Breast epithelium (tissue), 4 donors: Measurements from ENCODE around the gene CMTM5. TPM values are rescaled to one million over a fixed set of nuclear protein-coding genes. Genes with fewer than 3 reads are reported as not detected.

ENCODE experiments used
- DNase-seq, 2 donors: peaks; one replicate each; pipeline ENCODE4 v3.0.0-alpha.2; 2019; ENCODE audit warnings: low spot score in 2 of 2
- H3K27ac ChIP-seq, 2 donors: fragments of 200-600 bp; sonication (generic) in 1 of 2; one replicate each; pipeline ENCODE4 v1.5.1; 2016 to 2019; ENCODE audit warnings: mild to moderate bottlenecking in 1 of 2
- H3K27me3 ChIP-seq, 2 donors: fragments of 200-600 bp; sonication (generic) in 1 of 2; one replicate each; pipeline versions ENCODE4 v1.5.1 to v1.6.0; 2017 to 2019; ENCODE audit warnings: control low read depth in 1 of 2, mild to moderate bottlenecking in 1 of 2
- H3K36me3 ChIP-seq: fragments of 200-600 bp; one replicate; pipeline ENCODE4 v1.5.1; 2019
- H3K4me1 ChIP-seq, 2 donors: fragments of 200-600 bp; sonication (generic); one replicate each; pipeline ENCODE4 v1.5.1; 2016 to 2019; ENCODE audit warnings: control low read depth in 1 of 2
- H3K4me3 ChIP-seq, 3 donors: fragments of 200-600 bp; sonication (generic); 1 replicate in 2 of 3; 2 replicates in 1 of 3; pipeline ENCODE4 v1.5.1; 2016 to 2019; ENCODE audit warnings: mild to moderate bottlenecking in 3 of 3, moderate library complexity in 2 of 3
- H3K9me3 ChIP-seq, 2 donors: fragments of 200-600 bp; sonication (generic) in 1 of 2; one replicate each; pipeline ENCODE4 v1.5.1; 2016 to 2019; ENCODE audit warnings: control low read depth in 1 of 2
- POLR2A ChIP-seq: fragments of 450-650 bp; IDR thresholded peaks from one replicate; pipeline ENCODE4 v1.6.1; 2016; ENCODE audit warnings: antibody characterized with exemption, mild to moderate bottlenecking, moderate library complexity
- POLR2AphosphoS5 ChIP-seq, 3 donors: sonication (generic); formaldehyde crosslinking; IDR thresholded peaks; one replicate each; pipeline ENCODE4 v1.6.1; 2017; ENCODE audit warnings: antibody characterized with exemption in 3 of 3
- intact Hi-C: fragments of 100-400 bp; cut with DNase I; formaldehyde crosslinking; loops from one replicate; pipeline ENCODE4 v1.15.1; 2023; ENCODE audit warnings: low total_unique reads
- total RNA-seq, 3 donors: library from RNA; depleted of rRNA; stranded (reverse); fragments of >200 nt; gene quantifications; one replicate each; pipeline ENCODE4 v1.1.0, GENCODE V29; 2016
- TF ChIP-seq, protein P1 (sequence below), 3 donors: fragments of 450-650 bp; IDR thresholded peaks; one replicate each; pipeline ENCODE4 v1.5.1; 2016 to 2017; ENCODE audit warnings: antibody characterized with exemption in 3 of 3, mild to moderate bottlenecking in 3 of 3, moderate library complexity in 3 of 3

CMTM5 gene
- total RNA-seq, 3 donors from 2014 or later, result 0.64 to 0.88 TPM; not detected in 1

DNA sequence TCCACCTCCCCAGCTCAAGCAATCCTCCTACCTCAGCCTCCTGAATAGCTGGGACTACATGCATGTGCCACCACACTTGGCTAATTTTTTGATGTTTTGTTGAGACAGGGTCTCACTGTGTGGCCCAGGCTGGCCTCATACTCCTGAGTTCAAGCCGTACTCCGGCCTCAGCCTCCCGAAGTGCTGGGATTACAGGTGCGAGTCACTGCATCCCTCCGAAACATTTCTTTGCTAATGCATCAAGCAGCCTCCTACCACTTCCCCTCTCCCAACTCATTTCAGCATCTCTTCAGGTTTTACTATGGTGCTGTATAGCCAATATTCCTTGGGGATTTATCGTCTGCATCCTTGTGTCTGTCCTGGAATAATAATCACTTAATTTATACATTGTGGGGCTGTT is 21.9 kb upstream of the CMTM5 start:
- DNase-seq, result no peak
- intact Hi-C loops, result no loop called here

DNA sequence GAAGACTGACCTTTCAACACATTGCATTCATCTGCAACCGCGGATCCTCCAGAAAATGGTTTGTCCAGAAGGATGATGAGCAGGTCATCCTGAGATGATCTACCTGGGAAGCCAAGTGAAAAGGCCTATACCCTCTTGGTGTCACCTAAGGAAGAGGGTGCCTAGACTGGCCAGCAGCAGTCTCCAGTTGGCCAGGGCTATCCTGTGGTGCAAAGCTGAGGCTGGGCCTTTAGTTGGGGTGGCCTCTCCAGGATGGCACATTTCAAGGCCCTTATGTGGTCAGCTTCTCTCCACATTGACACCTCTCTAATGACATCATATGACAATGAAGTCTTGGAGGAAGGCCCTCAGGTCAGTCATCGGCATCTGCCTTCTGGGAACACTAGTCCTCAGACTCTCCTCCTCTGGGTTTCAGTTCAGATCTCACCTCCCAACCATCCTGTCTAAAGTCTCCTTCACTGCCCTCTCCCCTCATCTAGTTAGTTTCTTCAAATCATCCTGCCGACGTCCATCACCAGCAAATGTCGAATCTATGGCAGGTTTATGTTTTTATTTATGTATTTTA is 20.9 kb upstream of the CMTM5 start:
- intact Hi-C loops, result no loop called here
- DNase-seq, result no peak
- Histone ChIP-seq H3K27me3 (no peaks in the 10 kb centered on the region), H3K4me1 (no peaks in the 10 kb centered on the region), H3K9me3 (no peaks in the 10 kb centered on the region), H3K27ac (no peak overlapping the region), H3K4me3 (no peak overlapping the region), H3K36me3 (no peaks in the 10 kb centered on the region)
- TF ChIP-seq, protein P1, sequence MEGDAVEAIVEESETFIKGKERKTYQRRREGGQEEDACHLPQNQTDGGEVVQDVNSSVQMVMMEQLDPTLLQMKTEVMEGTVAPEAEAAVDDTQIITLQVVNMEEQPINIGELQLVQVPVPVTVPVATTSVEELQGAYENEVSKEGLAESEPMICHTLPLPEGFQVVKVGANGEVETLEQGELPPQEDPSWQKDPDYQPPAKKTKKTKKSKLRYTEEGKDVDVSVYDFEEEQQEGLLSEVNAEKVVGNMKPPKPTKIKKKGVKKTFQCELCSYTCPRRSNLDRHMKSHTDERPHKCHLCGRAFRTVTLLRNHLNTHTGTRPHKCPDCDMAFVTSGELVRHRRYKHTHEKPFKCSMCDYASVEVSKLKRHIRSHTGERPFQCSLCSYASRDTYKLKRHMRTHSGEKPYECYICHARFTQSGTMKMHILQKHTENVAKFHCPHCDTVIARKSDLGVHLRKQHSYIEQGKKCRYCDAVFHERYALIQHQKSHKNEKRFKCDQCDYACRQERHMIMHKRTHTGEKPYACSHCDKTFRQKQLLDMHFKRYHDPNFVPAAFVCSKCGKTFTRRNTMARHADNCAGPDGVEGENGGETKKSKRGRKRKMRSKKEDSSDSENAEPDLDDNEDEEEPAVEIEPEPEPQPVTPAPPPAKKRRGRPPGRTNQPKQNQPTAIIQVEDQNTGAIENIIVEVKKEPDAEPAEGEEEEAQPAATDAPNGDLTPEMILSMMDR (IDR thresholded peaks at IDR 0.05), result no peak
- TF ChIP-seq POLR2A (no peak), POLR2AphosphoS5 (IDR thresholded peaks at IDR 0.05) (no peak)

More for the DNA sequence above, 21.9 kb upstream of the CMTM5 start:
- no peak overlapping the region for H3K4me3 ChIP-seq
- TF ChIP-seq POLR2AphosphoS5 (IDR thresholded peaks at IDR 0.05) (no peak), POLR2A (no peak)
- TF ChIP-seq, protein P1 (IDR thresholded peaks at IDR 0.05), result no peak
- no peak overlapping the region for H3K27ac ChIP-seq
- H3K4me1 ChIP-seq, result no peaks in the 10 kb centered on the region
- no peaks in the 10 kb centered on the region for H3K27me3 ChIP-seq
- H3K36me3 ChIP-seq, result no peaks in the 10 kb centered on the region
- H3K9me3 ChIP-seq, result no peaks in the 10 kb centered on the region

DNA sequence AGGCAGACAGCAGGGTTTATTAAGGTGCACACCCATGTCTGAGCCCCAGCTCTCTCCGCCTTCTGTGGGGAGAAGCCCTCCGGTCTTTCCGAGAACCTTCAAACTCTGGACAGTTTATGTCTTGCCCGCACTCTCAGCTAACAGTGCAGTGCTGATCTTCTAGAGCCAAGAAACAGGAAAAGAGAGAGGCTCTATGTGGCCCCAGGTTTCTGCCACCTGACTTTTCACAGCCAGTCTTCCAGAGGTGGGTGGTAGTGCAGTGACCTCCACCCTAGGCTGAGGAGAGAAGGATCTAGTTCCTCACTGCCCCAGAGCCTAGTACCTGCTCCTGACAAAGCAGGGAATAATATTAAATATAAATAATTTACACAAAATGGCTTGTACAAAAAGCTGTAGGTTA is 20.2 kb upstream of the CMTM5 start:
- peaks cover 0 to 4% of the 10 kb centered on the region in 2 donors for H3K4me1 ChIP-seq

DNA sequence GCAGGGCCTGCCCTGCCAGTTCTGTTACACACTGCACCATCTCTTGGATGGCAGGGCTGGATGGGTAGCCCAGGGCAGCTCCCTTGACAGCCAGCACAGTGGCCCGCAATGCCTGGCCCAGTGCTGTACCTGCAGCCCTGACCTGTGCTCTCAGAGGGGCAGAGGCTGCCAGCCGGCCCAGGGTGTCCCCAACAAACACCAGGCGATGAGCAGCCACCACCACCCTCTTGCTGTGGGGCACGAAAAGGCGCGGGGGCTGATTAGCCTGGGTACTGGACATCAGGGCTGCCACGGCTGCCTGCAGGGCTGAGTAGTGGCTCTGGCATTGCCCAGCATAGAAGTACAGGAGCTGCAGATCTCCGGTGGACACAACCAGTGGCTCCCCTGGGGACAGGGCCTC is 19.6 kb upstream of the CMTM5 start:
- Histone ChIP-seq H3K27me3 (no peaks in the 10 kb centered on the region), H3K27ac (no peak overlapping the region), H3K36me3 (no peaks in the 10 kb centered on the region), H3K9me3 (no peaks in the 10 kb centered on the region), H3K4me3 (no peak overlapping the region), H3K4me1 (peaks cover 0 to 6% of the 10 kb centered on the region in 2 donors)
- intact Hi-C loops, result no loop called here
- TF ChIP-seq, protein P1 (IDR thresholded peaks at IDR 0.05), result no peak
- TF ChIP-seq POLR2AphosphoS5 (IDR thresholded peaks at IDR 0.05) (no peak), POLR2A (no peak)
- no peak for DNase-seq

More for the DNA sequence above, 20.2 kb upstream of the CMTM5 start:
- Histone ChIP-seq H3K27me3 (no peaks in the 10 kb centered on the region), H3K36me3 (no peaks in the 10 kb centered on the region), H3K9me3 (no peaks in the 10 kb centered on the region), H3K4me3 (no peak overlapping the region), H3K27ac (no peak overlapping the region)
- DNase-seq, result no peak
- TF ChIP-seq POLR2AphosphoS5 (IDR thresholded peaks at IDR 0.05) (no peak), POLR2A (no peak)
- TF ChIP-seq, protein P1 (IDR thresholded peaks at IDR 0.05), result no peak
- intact Hi-C loops, result no loop called here

DNA sequence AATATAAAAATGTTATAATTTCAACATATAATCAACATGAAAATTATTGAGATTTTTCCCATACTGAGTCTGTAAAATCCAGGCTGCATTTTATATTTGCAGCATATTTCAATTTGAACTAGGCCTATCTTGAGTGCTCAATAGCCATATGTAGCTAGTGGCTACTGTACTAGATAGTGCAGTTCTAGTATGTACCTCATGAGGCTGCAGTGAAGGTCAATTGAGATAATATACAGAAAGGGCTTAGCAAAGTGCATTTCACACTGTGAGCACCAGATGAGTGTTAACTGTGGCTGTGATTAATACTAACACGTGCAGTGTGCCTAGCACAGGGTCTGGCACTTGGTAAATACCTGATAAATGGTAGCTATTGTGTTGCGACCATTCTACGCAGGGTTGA is 18.8 kb upstream of the CMTM5 start:
- Histone ChIP-seq H3K4me1 (peaks cover 0 to 6% of the 10 kb centered on the region in 2 donors), H3K9me3 (no peaks in the 10 kb centered on the region), H3K36me3 (no peaks in the 10 kb centered on the region), H3K4me3 (no peak overlapping the region), H3K27me3 (no peaks in the 10 kb centered on the region), H3K27ac (no peak overlapping the region)
- no peak for DNase-seq
- TF ChIP-seq POLR2A, result no peak
- no peak for TF ChIP-seq POLR2AphosphoS5 (IDR thresholded peaks at IDR 0.05)
- TF ChIP-seq, protein P1 (IDR thresholded peaks at IDR 0.05), result no peak
- intact Hi-C loops, result no loop called here
